HEK293T (cell line): Measurements from ENCODE around the gene CST9L.

ENCODE experiments used
- BHLHE40 ChIP-seq: fragments of 450-650 bp; IDR thresholded peaks from 2 replicates; pipeline ENCODE4 v1.6.1; 2016; ENCODE audit warnings: mild to moderate bottlenecking, moderate library complexity, borderline replicate concordance
- HDGF ChIP-seq: fragments of 450-650 bp; IDR thresholded peaks from 2 replicates; pipeline ENCODE4 v1.6.1; 2017; ENCODE audit warnings: antibody characterized with exemption, borderline replicate concordance
- L3MBTL2 ChIP-seq: fragments of 450-650 bp; conservative IDR thresholded peaks from 2 replicates; pipeline ENCODE4 v1.6.1; 2016; ENCODE audit warnings: mild to moderate bottlenecking
- TARDBP ChIP-seq: fragments of 450-650 bp; IDR thresholded peaks from 2 replicates; pipeline ENCODE4 v1.6.1; 2016

GRCh38 chr20:23517719-23518118 is 50.6 kb downstream of the CST9L start:
- TF ChIP-seq BHLHE40, result no peak
- TF ChIP-seq HDGF, result no peak
- TF ChIP-seq L3MBTL2, result no peak
- TF ChIP-seq TARDBP, result no peak
